ENCODE results near the gene CROCC2. TPM values are rescaled to one million over a fixed set of nuclear protein-coding genes. Genes with fewer than 3 reads are reported as not detected.

Gene CROCC2
- not detected in 5 replicates for total RNA-seq (2022; extraction: Qiagen RNA extraction)

GRCh38 chr2:240906141-240906910, at the start of gene CROCC2:
CROCC2 (plus strand) TSS chr2:240906336; CDS start chr2:240906514, 178 bp downstream.

GRCh38 chr2:240868286-240869108, 37.6 kb upstream of the CROCC2 start, which contains the start of gene AGXT:
AGXT (plus strand) TSS chr2:240868824; CDS start chr2:240868866, 42 bp downstream.

GRCh38 chr2:240895656-240896388, 10.3 kb upstream of the CROCC2 start, which contains the start of gene MAB21L4:
MAB21L4 (minus strand) TSS chr2:240896156; CDS start chr2:240895997, 159 bp downstream.

DNA sequence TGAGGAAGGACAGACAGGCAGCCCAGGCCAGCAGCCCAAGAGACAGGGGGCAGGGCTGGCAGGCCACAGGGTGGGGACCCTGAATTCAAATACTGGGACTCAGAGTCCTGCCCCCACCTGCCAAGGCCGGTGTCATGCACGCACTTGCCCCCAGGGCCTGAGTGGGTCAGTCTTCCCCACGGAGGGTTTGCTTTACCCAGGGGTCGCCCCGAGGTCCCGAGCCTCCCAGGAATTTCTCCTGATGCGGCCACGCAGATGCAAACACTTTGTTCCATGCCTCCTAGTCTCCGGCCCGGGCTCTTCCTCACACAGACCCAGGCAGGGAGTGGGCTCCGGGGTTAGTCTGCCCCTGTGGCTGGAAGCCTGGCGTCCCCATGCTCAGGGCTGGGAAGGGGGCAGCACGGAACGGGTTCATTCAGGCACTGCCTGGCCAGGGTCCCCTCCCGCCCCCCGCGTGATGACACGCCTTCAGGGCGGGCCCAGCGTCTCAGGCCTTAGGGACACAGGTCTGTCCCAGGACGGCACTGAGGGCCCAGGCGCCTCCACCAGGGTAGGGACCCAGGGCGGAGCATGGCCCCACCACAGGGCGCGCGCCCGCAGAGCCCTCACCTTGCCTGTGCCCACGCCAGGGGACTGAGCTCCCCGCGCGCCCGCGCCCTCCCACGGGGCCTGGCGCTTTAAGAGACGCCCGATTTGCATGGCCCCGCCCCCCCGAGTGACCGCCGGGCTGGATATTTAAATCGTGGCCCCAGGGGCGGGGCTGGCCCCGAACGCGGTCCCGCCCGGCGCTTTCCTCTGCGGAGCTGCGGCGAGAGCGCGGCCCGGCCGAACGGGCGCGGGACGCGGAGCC, 91.9 kb downstream of the CROCC2 start, which contains the start of gene SNED1:
SNED1 (plus strand) TSS at position 763 of the 850 bp plus-strand sequence. CDS start 220 bp downstream, outside the sequence.

Other genes starting within 250 kb of the CROCC2 start
- not detected in 5 replicates for gene AQP12B, start 223.5 kb upstream of the CROCC2 start, total RNA-seq (2022; extraction: Qiagen RNA extraction)
- not detected in 5 replicates for gene AQP12A, start 214.5 kb upstream of the CROCC2 start, total RNA-seq (2022; extraction: Qiagen RNA extraction)
- gene KIF1A, start 86.1 kb upstream of the CROCC2 start, total RNA-seq (2022; extraction: Qiagen RNA extraction): 0.64 to 1.0 TPM (median 0.81 TPM) in 5 replicates
- not detected in 5 replicates for gene AGXT, start 37.5 kb upstream of the CROCC2 start, total RNA-seq (2022; extraction: Qiagen RNA extraction)
- 0.08 to 0.21 TPM (median 0.15 TPM) in 4 of 5 replicates, not detected in the other for gene MAB21L4, start 10.2 kb upstream of the CROCC2 start, total RNA-seq (2022; extraction: Qiagen RNA extraction)
- gene SNED1, start 92.3 kb downstream of the CROCC2 start, total RNA-seq (2022; extraction: Qiagen RNA extraction): 0.18 to 0.62 TPM (median 0.55 TPM) in 5 replicates
- 22.4 to 30.4 TPM (median 25.2 TPM) in 5 replicates for gene MTERF4, start 196.0 kb downstream of the CROCC2 start, total RNA-seq (2022; extraction: Qiagen RNA extraction)
- 6.5 to 10.6 TPM (median 8.1 TPM) in 5 replicates for gene PASK, start 243.1 kb downstream of the CROCC2 start, total RNA-seq (2022; extraction: Qiagen RNA extraction)
- 56.3 to 73.9 TPM (median 60.0 TPM) in 5 replicates for gene PPP1R7, start 244.1 kb downstream of the CROCC2 start, total RNA-seq (2022; extraction: Qiagen RNA extraction)

Measured in A549 treated with CORT108297 at 1 μM for 4 hours (cell line).